K562 (cell line): ENCODE results near the gene DLGAP3. TPM values are rescaled to one million over a fixed set of nuclear protein-coding genes. Genes with fewer than 3 reads are reported as not detected.

ENCODE experiments used
- BDP1 ChIP-seq: IDR thresholded peaks from 3 replicates; pipeline ENCODE4 v1.6.1; 2011; ENCODE audit not compliant: insufficient read length, insufficient read depth
- DIDO1 ChIP-seq: fragments of 450-650 bp; IDR thresholded peaks from 2 replicates; pipeline ENCODE4 v1.6.1; 2016; ENCODE audit warnings: low read depth, missing biosample characterization, missing genetic modification characterization
- ELK1 ChIP-seq: sonication (generic); formaldehyde crosslinking; IDR thresholded peaks from 2 replicates; pipeline ENCODE4 v1.8.1; 2022; ENCODE audit warnings: missing genetic modification reagents
- GTF2F1 ChIP-seq: IDR thresholded peaks from 2 replicates; pipeline ENCODE4 v1.6.1; 2011; ENCODE audit warnings: low read depth, low read length, improper control_type of control experiment
- LARP7 ChIP-seq: fragments of 450-650 bp; IDR thresholded peaks from 2 replicates; pipeline ENCODE4 v1.6.1; 2016
- MXD1 ChIP-seq: fragments of 250-450 bp; sonication (Bioruptor Pico); IDR thresholded peaks from 2 replicates; pipeline ENCODE4 v1.8.0; 2021; ENCODE audit warnings: borderline replicate concordance, mild to moderate bottlenecking, moderate library complexity; ENCODE audit not compliant: poor library complexity, severe bottlenecking
- NR3C1 ChIP-seq: sonication (generic); formaldehyde crosslinking; IDR thresholded peaks from 2 replicates; pipeline ENCODE4 v1.8.1; 2022; ENCODE audit warnings: missing genetic modification reagents
- POLR2AphosphoS5 ChIP-seq: IDR thresholded peaks from 2 replicates; pipeline ENCODE4 v1.6.1; 2011; ENCODE audit warnings: mild to moderate bottlenecking, low read depth, low read length, moderate library complexity; ENCODE audit not compliant: control insufficient read depth, insufficient read depth
- RBBP5 ChIP-seq: fragments of 200-600 bp; sonication (generic); IDR thresholded peaks from 2 replicates; pipeline ENCODE4 v1.6.1; 2012; ENCODE audit warnings: borderline replicate concordance, mild to moderate bottlenecking, low read length, control low read depth, inconsistent platforms; ENCODE audit not compliant: insufficient read depth, poor library complexity, severe bottlenecking
- SIX5 ChIP-seq, 2 experiments: IDR thresholded peaks; 2 replicates each; pipeline ENCODE4 v1.6.1; 2011; ENCODE audit warnings: low read length in 2 of 2, borderline replicate concordance in 1 of 2, low read depth in 1 of 2, mild to moderate bottlenecking in 1 of 2, moderate library complexity in 1 of 2; ENCODE audit not compliant: insufficient read depth in 1 of 2
- TOE1 ChIP-seq, 2 experiments: fragments of 450-650 bp in 1 of 2; sonication (generic) in 1 of 2; formaldehyde crosslinking in 1 of 2; IDR thresholded peaks; 2 replicates each; pipeline versions ENCODE4 v1.7.1 to v1.8.0; 2016 to 2022; ENCODE audit warnings: borderline replicate concordance in 2 of 2, mild to moderate bottlenecking in 2 of 2, antibody characterized with exemption in 1 of 2, inconsistent platforms in 1 of 2, low read depth in 1 of 2, missing genetic modification reagents in 1 of 2, moderate library complexity in 1 of 2
- XRCC4 ChIP-seq: IDR thresholded peaks from one replicate; pipeline ENCODE4 v1.6.1; 2011; ENCODE audit not compliant: insufficient read depth, insufficient read length; ENCODE audit errors: extremely low read depth
- ZC3H4 ChIP-seq: sonication (generic); formaldehyde crosslinking; IDR thresholded peaks from 2 replicates; pipeline ENCODE4 v1.9.0; 2021; ENCODE audit warnings: missing genetic modification reagents, borderline replicate concordance
- ZFP30 ChIP-seq: fragments of 250-450 bp; sonication (Bioruptor Pico); IDR thresholded peaks from 2 replicates; pipeline ENCODE4 v1.8.0; 2022; ENCODE audit warnings: moderate library complexity, mild to moderate bottlenecking, inconsistent platforms, borderline replicate concordance
- ZKSCAN1 ChIP-seq: fragments of 150-350 bp; IDR thresholded peaks from 2 replicates; pipeline ENCODE4 v1.6.1; 2016; ENCODE audit warnings: low read depth, low read length
- ZNF644 ChIP-seq: fragments of 200-800 bp; sonication (Bioruptor generic); IDR thresholded peaks from 2 replicates; pipeline ENCODE4 v1.6.1; 2016; ENCODE audit warnings: low read depth, missing genetic modification characterization, missing compliant biosample characterization
- polyA plus RNA-seq, 8 experiments: library from polyadenylated mRNA; depleted of rRNA in 4 of 8; stranded (reverse) in 5 of 8; unstranded in 3 of 8; fragments of >200 nt; fragmentation: Nextera tagmentation in 2 of 8; fragmentation: Illumina TruSeq in 1 of 8; extraction: Ambion mirVana in 2 of 8; extraction: Trizol in 1 of 8; gene quantifications; 2 replicates each; pipeline versions ENCODE4 v1.2.1 to v1.2.3, GENCODE V29; 2011 to 2014; ENCODE audit warnings: inconsistent platforms in 1 of 8, missing spikeins in 1 of 8
- total RNA-seq, 7 experiments: library from RNA; depleted of rRNA in 6 of 7; stranded (reverse); fragments of >200 nt in 6 of 7; fragmentation: Illumina TruSeq in 2 of 7; extraction: Trizol in 2 of 7; gene quantifications; 2 replicates each; pipeline versions ENCODE4 v1.2.1 to v1.2.3, GENCODE V29; 2011 to 2021; ENCODE audit warnings: low replicate concordance in 1 of 7
- TF ChIP-seq, protein P1 (sequence below): fragments of 450-650 bp; conservative IDR thresholded peaks from 2 replicates; pipeline ENCODE4 v1.6.1; 2016; ENCODE audit warnings: missing genetic modification characterization, low read depth, mild to moderate bottlenecking, control low read depth, missing compliant biosample characterization
- TF ChIP-seq, protein P2 (sequence below): sonication (generic); formaldehyde crosslinking; IDR thresholded peaks from 2 replicates; pipeline ENCODE4 v1.8.0; 2022; ENCODE audit warnings: mild to moderate bottlenecking, missing genetic modification reagents

The DLGAP3 gene
- total and polyA plus RNA-seq, 9 of the 15 experiments (the other 6 are each of a cell fraction or from before 2014, with no cell fraction given): 0.01 to 0.16 (median 0.07) TPM; not detected in 6

- TF ChIP-seq, protein P1, sequence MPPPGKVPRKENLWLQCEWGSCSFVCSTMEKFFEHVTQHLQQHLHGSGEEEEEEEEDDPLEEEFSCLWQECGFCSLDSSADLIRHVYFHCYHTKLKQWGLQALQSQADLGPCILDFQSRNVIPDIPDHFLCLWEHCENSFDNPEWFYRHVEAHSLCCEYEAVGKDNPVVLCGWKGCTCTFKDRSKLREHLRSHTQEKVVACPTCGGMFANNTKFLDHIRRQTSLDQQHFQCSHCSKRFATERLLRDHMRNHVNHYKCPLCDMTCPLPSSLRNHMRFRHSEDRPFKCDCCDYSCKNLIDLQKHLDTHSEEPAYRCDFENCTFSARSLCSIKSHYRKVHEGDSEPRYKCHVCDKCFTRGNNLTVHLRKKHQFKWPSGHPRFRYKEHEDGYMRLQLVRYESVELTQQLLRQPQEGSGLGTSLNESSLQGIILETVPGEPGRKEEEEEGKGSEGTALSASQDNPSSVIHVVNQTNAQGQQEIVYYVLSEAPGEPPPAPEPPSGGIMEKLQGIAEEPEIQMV (tag): no peak
- no peak for TF ChIP-seq MXD1 (CRISPR knock-in tag)
- TF ChIP-seq ELK1 (CRISPR knock-in tag): no peak
- TF ChIP-seq TOE1 (IDR thresholded peaks at IDR 0.05; ENCODE audit: borderline replicate concordance): peak; percentile 87
- TF ChIP-seq TOE1 (CRISPR knock-in tag; IDR thresholded peaks at IDR 0.05; ENCODE audit: borderline replicate concordance, low read depth): no peak
- TF ChIP-seq XRCC4: no peak
- TF ChIP-seq NR3C1 (CRISPR knock-in tag): no peak
- TF ChIP-seq, protein P2, sequence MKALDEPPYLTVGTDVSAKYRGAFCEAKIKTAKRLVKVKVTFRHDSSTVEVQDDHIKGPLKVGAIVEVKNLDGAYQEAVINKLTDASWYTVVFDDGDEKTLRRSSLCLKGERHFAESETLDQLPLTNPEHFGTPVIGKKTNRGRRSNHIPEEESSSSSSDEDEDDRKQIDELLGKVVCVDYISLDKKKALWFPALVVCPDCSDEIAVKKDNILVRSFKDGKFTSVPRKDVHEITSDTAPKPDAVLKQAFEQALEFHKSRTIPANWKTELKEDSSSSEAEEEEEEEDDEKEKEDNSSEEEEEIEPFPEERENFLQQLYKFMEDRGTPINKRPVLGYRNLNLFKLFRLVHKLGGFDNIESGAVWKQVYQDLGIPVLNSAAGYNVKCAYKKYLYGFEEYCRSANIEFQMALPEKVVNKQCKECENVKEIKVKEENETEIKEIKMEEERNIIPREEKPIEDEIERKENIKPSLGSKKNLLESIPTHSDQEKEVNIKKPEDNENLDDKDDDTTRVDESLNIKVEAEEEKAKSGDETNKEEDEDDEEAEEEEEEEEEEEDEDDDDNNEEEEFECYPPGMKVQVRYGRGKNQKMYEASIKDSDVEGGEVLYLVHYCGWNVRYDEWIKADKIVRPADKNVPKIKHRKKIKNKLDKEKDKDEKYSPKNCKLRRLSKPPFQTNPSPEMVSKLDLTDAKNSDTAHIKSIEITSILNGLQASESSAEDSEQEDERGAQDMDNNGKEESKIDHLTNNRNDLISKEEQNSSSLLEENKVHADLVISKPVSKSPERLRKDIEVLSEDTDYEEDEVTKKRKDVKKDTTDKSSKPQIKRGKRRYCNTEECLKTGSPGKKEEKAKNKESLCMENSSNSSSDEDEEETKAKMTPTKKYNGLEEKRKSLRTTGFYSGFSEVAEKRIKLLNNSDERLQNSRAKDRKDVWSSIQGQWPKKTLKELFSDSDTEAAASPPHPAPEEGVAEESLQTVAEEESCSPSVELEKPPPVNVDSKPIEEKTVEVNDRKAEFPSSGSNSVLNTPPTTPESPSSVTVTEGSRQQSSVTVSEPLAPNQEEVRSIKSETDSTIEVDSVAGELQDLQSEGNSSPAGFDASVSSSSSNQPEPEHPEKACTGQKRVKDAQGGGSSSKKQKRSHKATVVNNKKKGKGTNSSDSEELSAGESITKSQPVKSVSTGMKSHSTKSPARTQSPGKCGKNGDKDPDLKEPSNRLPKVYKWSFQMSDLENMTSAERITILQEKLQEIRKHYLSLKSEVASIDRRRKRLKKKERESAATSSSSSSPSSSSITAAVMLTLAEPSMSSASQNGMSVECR: no peak
- no peak for TF ChIP-seq LARP7
- no peak for TF ChIP-seq GTF2F1
- no peak for TF ChIP-seq BDP1
- no peak for TF ChIP-seq RBBP5
- no peak; the same call in 1 of the 2 replicates for TF ChIP-seq ZFP30 (CRISPR knock-in tag)
- TF ChIP-seq ZNF644: no peak
- TF ChIP-seq SIX5 (IDR thresholded peaks at IDR 0.05; ENCODE audit: borderline replicate concordance in 1 of 2, insufficient read depth in 1 of 2, low read depth in 1 of 2, low read length in 2 of 2): no peak
- peak; percentile 60; the same call in 1 of the 2 replicates for TF ChIP-seq ZKSCAN1
- peak; percentile 51; the same call in 1 of the 2 replicates for TF ChIP-seq POLR2AphosphoS5
- TF ChIP-seq ZC3H4 (CRISPR knock-in tag): no peak
- no peak for TF ChIP-seq DIDO1 (tag)
These were observed 76.7 kb downstream of the DLGAP3 start (continued) for GRCh38 chr1:34852677-34853217.
